ENCODE data around the gene COL4A2.
A peak's percentile ranks its signal among the peaks of the same experiment; 100 is the strongest.

The COL4A2 gene

DNA sequence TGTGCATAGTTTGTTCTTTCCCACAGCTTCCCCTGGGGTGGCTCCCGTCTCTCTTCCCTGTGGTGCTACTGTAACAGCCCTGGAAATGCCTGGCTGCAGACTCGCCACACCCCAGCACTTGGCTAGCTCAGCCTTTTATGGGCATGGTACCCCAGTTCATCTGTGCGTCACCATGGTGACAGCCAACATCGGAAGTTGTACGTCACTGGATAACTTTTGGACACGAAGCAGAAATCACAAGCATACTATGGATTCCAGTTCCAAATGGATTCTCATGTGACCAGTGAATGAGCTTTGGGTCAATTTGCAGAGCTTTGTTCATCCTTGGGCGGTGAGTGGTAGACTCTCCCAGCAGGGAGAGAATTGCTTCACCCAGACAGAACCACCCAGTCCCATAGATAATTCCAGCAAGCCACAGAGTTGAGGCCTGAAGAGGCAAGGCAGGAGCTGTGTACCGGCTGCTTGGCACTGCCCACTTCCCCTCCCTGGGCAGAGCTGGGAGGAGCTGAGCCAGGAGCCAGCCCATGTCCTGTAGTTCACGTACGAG, 54.4 kb downstream of the COL4A2 start:
- peak overlapping the region; percentile 88 to 91 for H3K27ac ChIP-seq
- peak; percentile 95 for DNase-seq (ENCODE audit: low spot score)
- H3K4me3 ChIP-seq: peak overlapping the region; percentile 48
- TF ChIP-seq, protein P1, sequence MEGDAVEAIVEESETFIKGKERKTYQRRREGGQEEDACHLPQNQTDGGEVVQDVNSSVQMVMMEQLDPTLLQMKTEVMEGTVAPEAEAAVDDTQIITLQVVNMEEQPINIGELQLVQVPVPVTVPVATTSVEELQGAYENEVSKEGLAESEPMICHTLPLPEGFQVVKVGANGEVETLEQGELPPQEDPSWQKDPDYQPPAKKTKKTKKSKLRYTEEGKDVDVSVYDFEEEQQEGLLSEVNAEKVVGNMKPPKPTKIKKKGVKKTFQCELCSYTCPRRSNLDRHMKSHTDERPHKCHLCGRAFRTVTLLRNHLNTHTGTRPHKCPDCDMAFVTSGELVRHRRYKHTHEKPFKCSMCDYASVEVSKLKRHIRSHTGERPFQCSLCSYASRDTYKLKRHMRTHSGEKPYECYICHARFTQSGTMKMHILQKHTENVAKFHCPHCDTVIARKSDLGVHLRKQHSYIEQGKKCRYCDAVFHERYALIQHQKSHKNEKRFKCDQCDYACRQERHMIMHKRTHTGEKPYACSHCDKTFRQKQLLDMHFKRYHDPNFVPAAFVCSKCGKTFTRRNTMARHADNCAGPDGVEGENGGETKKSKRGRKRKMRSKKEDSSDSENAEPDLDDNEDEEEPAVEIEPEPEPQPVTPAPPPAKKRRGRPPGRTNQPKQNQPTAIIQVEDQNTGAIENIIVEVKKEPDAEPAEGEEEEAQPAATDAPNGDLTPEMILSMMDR (IDR thresholded peaks at IDR 0.05): no peak

DNA sequence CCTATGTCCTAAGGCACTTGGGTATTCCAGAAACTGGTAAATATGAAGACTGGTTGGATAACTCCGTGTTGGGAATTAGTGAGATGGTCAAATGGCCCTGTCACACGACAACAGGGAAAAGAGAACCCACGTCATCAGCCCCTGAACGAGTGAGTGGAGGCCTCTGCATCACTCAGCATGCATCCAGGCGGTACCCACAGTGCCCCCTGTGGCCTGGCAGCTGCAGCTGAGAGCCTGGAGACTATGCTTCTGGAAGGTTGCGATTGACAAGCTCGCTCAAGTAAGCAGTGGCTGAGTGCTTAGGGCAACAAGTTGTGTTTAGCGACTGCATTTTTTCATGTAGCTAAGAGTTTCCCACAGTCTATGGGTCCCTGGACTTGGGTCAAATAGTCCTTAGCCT, 55.9 kb downstream of the COL4A2 start:
- peak; percentile 80 for DNase-seq (ENCODE audit: low spot score)
- TF ChIP-seq, protein P1 (IDR thresholded peaks at IDR 0.05): no peak
- H3K4me3 ChIP-seq: no peak overlapping the region
- H3K27ac ChIP-seq: peak overlapping the region; percentile 88 to 91

DNA sequence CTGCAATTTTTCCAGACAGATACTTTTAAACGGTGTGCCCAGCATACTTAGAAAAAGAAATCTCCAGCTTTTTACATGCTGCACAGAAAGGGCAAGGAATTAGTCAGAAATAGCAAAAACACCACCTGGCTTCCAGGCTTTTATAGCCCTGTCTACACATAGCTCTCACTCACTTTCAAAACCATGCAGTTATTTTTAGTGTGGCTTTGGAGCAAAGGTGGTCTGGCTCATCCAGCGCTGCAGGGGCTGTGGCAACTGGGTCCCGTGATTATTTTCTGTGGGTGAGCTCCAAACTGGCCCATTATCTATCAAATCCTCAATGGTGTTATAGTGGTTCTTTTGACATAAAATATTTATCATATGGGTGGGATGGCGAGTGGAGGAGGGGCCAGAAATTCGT, 57.0 kb downstream of the COL4A2 start:
- Histone ChIP-seq H3K4me3 (no peak overlapping the region), H3K27ac (peak overlapping the region; percentile 88 to 91)
- DNase-seq (ENCODE audit: low spot score): peak; percentile 66
- TF ChIP-seq, protein P1 (IDR thresholded peaks at IDR 0.05): no peak

DNA sequence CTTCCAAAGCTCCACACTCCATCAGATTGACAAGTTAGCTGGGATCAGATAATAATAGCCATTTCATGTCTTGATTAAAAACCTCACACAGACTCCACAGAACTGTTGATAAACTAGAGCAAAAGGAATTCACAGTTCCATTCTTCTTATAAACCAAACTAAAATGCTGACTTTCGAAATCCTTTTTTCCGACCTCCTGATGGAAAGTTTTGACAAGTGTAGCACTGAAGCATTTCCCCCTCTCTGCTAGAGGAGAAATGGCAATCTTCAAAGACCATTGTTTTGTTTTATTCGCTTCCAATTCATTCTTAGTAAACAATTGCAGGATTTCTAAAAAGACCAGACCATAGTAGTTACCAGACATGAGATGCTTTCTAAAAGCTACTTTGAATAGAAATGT, 58.8 kb downstream of the COL4A2 start:
- no peak for DNase-seq (ENCODE audit: low spot score)
- H3K27ac ChIP-seq: peak overlapping the region; percentile 6 to 27
- TF ChIP-seq, protein P1 (IDR thresholded peaks at IDR 0.05): no peak

DNA sequence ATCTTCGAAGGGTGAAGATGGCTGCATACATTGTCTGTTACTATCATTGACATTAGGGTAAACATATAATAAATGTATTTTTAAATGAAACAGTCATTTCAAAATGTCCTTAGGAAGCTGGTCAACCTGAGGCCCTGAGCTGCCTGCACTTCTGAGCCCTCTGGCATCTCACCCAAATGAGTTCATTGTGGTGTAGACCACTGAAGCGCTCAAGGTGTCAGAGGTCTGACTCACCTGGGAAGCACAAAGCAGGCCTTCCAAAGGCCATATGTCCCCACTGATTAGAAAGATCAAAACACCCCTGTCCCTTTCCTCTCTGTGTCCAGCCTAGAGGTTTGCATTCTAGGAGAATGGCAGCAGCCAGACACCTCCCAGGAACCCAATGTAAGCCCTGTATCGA, 59.6 kb downstream of the COL4A2 start:
- TF ChIP-seq, protein P1 (IDR thresholded peaks at IDR 0.05): no peak
- Histone ChIP-seq H3K27ac (peak overlapping the region; percentile 50 to 64), H3K4me3 (no peak overlapping the region)
- DNase-seq (ENCODE audit: low spot score): peak; percentile 24

More for the DNA sequence above, 58.8 kb downstream of the COL4A2 start:
- no peak overlapping the region for H3K4me3 ChIP-seq

DNA sequence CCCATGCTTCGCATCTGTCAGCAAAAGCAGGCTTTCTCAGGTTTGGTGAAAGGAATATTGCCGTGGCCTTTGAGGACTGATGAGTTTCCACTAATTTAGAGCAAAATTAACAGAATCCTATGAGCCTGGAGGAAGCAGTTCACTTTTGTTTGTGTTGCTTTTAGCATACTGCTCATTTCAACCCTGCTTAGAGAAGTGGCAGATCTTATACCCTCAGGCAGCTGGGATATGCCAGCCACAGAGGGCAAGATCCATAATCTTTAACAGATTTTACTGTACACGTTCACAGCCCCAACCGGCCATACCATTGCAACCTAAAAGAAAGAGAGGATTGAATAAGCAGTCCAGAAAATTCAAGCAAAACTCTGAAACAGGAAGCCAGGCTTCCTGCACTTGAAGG, 60.5 kb downstream of the COL4A2 start:
- Histone ChIP-seq H3K4me3 (no peak overlapping the region), H3K27ac (peak overlapping the region; percentile 50 to 64)
- TF ChIP-seq, protein P1 (IDR thresholded peaks at IDR 0.05): no peak
- peak; percentile 14 for DNase-seq (ENCODE audit: low spot score)

DNA sequence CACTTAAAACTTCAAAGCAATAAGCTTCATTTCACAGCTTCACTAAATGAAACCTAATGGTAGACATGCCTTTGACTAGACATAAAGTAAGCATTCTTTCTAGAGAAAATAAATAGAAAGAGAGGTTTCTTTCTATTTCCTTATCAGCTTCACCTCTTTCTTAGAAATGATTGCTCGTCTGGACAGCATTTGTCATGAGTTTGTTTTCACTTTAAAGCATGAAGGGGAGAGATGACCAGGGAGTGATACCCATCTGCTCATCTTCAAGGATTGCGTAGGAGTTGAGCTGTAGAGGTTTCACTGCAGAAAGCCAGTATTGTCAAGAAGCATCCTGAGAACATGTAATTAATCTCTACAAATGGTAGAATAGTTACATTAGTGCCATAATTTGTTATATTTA, 61.3 kb downstream of the COL4A2 start:
- peak overlapping the region; percentile 50 to 64 for H3K27ac ChIP-seq

More for the DNA sequence above, 61.3 kb downstream of the COL4A2 start:
- peak; percentile 1 for DNase-seq (ENCODE audit: low spot score)
- no peak overlapping the region for H3K4me3 ChIP-seq
- TF ChIP-seq, protein P1 (IDR thresholded peaks at IDR 0.05): no peak

All from coronary artery (tissue), 2 donors.